ENCODE measurements around the gene LRRC8D. TPM values are rescaled to one million over a fixed set of nuclear protein-coding genes. Genes with fewer than 3 reads are reported as not detected.

The LRRC8D gene
- total RNA-seq, 3 donors from 2014 or later = 9.2 to 22.8 (median 11.7) TPM

DNA sequence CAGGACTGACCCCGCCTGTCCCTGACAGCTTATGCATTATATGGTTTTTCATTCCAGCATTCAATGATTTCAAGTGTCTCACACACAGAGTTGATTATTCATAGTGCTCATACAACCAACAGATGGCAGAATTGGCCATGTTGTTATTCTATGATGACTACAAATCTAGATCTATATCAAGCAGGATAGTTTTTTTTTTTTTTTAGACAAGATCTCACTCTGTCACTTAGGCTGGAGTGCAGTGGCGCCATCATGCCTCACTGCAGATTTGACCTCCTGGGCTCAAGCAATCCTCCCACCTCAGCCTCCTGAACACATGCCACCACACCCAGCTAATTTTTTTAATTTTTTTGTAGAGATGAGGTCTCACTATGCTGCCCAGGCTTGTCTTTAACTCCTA, 40.1 kb upstream of the LRRC8D start:
- no peaks in the 10 kb centered on the region for H3K36me3 ChIP-seq
- no peaks in the 10 kb centered on the region for H3K9me3 ChIP-seq
- intact Hi-C loops (cut with DNase I; ENCODE audit: low total_unique reads) = no loop called here
- H3K4me3 ChIP-seq = no peak overlapping the region
- no peak for DNase-seq (ENCODE audit: low spot score in 2 of 2)
- no peak overlapping the region for H3K27ac ChIP-seq
- TF ChIP-seq, protein P1, sequence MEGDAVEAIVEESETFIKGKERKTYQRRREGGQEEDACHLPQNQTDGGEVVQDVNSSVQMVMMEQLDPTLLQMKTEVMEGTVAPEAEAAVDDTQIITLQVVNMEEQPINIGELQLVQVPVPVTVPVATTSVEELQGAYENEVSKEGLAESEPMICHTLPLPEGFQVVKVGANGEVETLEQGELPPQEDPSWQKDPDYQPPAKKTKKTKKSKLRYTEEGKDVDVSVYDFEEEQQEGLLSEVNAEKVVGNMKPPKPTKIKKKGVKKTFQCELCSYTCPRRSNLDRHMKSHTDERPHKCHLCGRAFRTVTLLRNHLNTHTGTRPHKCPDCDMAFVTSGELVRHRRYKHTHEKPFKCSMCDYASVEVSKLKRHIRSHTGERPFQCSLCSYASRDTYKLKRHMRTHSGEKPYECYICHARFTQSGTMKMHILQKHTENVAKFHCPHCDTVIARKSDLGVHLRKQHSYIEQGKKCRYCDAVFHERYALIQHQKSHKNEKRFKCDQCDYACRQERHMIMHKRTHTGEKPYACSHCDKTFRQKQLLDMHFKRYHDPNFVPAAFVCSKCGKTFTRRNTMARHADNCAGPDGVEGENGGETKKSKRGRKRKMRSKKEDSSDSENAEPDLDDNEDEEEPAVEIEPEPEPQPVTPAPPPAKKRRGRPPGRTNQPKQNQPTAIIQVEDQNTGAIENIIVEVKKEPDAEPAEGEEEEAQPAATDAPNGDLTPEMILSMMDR (IDR thresholded peaks at IDR 0.05) = no peak
- TF ChIP-seq POLR2AphosphoS5 (IDR thresholded peaks at IDR 0.05) (no peak), POLR2A (IDR thresholded peaks at IDR 0.05) (no peak)
- no peaks in the 10 kb centered on the region for H3K4me1 ChIP-seq
- H3K27me3 ChIP-seq = no peaks in the 10 kb centered on the region

DNA sequence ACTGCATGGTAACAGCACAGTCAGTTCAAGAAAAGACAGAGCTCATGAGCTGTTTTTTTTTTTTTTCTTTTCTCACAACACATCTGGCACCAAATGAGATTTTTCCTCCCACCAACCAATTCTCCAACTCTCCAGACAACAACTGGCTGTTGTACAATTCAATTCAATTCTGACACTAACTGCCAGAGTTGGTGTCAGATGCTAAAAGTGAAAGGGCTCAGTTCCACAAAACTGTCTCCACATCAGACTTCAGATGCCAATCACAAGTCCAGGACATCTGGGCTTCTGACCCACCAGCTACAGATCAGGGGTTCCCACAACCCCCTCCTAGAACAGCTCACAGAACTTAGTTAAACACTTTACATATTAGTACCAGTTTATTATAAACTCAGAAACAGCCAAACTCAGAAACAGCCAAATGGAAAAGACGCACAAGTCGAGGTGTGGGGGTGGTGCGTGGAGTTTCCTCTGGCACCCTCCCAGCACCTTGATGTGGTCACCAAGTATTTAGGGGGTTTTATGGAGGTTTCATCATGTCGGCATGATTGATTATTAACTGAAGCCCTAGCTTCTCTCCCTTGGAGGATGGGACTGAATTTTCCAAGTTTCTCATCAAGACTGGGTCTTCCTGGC, 39.2 kb upstream of the LRRC8D start:
- H3K4me1 ChIP-seq = no peaks in the 10 kb centered on the region
- no peak overlapping the region for H3K4me3 ChIP-seq
- no peak for TF ChIP-seq POLR2A (IDR thresholded peaks at IDR 0.05)
- TF ChIP-seq POLR2AphosphoS5 (IDR thresholded peaks at IDR 0.05) = no peak
- TF ChIP-seq, protein P1 (IDR thresholded peaks at IDR 0.05) = no peak
- H3K27me3 ChIP-seq = no peaks in the 10 kb centered on the region
- no peaks in the 10 kb centered on the region for H3K9me3 ChIP-seq
- no peak for DNase-seq (ENCODE audit: low spot score in 2 of 2)
- no peak overlapping the region for H3K27ac ChIP-seq
- H3K36me3 ChIP-seq = no peaks in the 10 kb centered on the region
- intact Hi-C loops (cut with DNase I; ENCODE audit: low total_unique reads) = no loop called here

DNA sequence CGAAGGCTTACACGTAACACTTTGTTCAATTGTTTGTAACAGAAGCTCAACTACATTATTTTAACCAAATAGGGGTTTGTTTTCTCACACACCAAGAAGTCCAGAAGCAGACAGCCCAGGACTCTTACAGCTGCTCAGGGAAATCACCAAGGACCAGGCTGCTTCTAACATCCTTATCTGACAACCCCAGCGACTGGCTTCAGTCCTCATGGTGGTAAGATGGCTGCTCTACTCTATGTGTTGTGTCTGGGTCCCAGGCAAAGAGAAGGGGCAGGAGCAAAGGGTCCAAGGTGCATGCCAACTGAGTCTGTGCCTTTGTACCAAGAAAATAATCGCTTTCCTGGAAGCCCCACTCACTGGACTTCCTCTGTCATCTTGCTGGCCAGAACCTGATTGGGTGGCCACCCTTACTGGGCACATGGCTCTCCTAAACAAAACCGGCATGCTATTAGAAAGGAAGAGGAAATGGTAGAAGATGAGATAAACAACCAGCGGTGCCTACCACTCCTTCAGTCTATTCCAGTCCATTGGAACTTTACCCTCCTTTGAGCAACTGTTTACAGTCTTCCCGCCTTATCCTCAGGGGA, 34.1 kb upstream of the LRRC8D start:
- intact Hi-C loops (cut with DNase I; ENCODE audit: low total_unique reads) = loop anchor here (1.0 kb wide), 1 partner anchor 12 kb away; no protein-coding TSS in a partner anchor
- TF ChIP-seq POLR2AphosphoS5 (IDR thresholded peaks at IDR 0.05) (no peak), POLR2A (IDR thresholded peaks at IDR 0.05) (no peak)
- TF ChIP-seq, protein P1 (IDR thresholded peaks at IDR 0.05) = no peak
- no peaks in the 10 kb centered on the region for H3K36me3 ChIP-seq
- H3K9me3 ChIP-seq = no peaks in the 10 kb centered on the region
- H3K27ac ChIP-seq = no peak overlapping the region
- no peaks in the 10 kb centered on the region for H3K4me1 ChIP-seq
- no peak overlapping the region for H3K4me3 ChIP-seq
- no peak for DNase-seq (ENCODE audit: low spot score in 2 of 2)
- H3K27me3 ChIP-seq = no peaks in the 10 kb centered on the region

DNA sequence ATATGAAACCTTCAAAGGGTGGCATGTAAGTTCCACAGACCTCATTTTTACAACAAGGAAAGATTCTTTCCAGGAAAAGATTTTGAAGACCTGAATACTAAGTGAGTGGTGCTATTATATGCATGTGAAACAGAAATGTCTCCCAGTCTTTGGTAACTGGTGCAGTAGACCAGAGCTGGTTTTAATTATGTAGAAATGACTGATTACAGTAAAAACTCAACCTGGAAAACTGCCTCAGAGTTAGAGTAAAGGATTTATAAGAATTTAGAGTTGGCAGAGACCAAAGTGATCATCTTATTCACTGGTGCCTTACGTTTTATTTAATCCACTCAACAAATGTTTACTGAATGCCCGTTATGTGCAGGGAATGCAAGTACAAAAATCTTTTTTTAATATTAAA, 30.2 kb upstream of the LRRC8D start:
- no peak for DNase-seq (ENCODE audit: low spot score in 2 of 2)
- Histone ChIP-seq H3K27me3 (no peaks in the 10 kb centered on the region), H3K4me3 (no peak overlapping the region), H3K27ac (no peak overlapping the region), H3K9me3 (no peaks in the 10 kb centered on the region), H3K36me3 (no peaks in the 10 kb centered on the region), H3K4me1 (no peaks in the 10 kb centered on the region)
- intact Hi-C loops (cut with DNase I; ENCODE audit: low total_unique reads) = no loop called here
- TF ChIP-seq POLR2AphosphoS5 (IDR thresholded peaks at IDR 0.05) (no peak), POLR2A (IDR thresholded peaks at IDR 0.05) (no peak)
- TF ChIP-seq, protein P1 (IDR thresholded peaks at IDR 0.05) = no peak

DNA sequence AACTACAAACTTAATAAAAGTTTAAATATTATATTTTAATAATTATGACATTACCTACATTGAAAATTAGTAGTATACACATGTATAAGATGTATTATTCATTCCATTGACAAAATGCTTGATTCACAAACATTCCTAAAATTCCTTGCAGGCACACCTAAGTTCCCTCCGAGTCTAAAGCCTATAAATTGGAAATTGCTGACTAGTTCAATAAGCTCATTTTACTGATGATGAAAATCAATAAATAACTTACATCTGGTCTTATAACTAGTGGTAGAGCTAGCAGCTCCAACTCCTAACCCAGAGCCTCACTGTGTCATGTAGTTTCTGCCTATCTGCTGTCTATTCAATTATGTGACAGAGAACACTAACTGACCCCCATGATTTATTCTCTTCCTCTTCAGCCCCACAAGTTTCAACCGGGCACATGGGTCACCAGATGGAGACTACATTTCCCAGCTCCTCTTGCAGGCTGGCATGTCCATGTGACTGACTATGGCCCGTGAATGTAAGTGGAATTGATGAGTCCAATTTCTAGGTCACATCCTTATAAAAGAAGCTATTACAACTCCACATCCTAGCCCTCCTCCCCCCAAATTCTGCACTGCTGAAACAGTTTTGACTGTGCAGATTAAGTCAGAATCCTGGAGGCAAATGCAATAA, 29.6 kb upstream of the LRRC8D start:
- H3K9me3 ChIP-seq = no peaks in the 10 kb centered on the region
- no peak overlapping the region for H3K4me3 ChIP-seq
- H3K4me1 ChIP-seq = no peaks in the 10 kb centered on the region
- no peak for DNase-seq (ENCODE audit: low spot score in 2 of 2)
- H3K27me3 ChIP-seq = no peaks in the 10 kb centered on the region
- H3K27ac ChIP-seq = no peak overlapping the region
- H3K36me3 ChIP-seq = no peaks in the 10 kb centered on the region
- no peak for TF ChIP-seq POLR2A (IDR thresholded peaks at IDR 0.05)
- no peak for TF ChIP-seq POLR2AphosphoS5 (IDR thresholded peaks at IDR 0.05)
- TF ChIP-seq, protein P1 (IDR thresholded peaks at IDR 0.05) = no peak
- intact Hi-C loops (cut with DNase I; ENCODE audit: low total_unique reads) = no loop called here

Data from breast epithelium (tissue), 4 donors.